Measurements from ENCODE around the gene CEP72.
"Not testable (repeated sequence)": the region's sequence is repeated elsewhere in the genome, so short reads cannot be mapped to it uniquely, and the experiment has no call there.

Gene CEP72

DNA sequence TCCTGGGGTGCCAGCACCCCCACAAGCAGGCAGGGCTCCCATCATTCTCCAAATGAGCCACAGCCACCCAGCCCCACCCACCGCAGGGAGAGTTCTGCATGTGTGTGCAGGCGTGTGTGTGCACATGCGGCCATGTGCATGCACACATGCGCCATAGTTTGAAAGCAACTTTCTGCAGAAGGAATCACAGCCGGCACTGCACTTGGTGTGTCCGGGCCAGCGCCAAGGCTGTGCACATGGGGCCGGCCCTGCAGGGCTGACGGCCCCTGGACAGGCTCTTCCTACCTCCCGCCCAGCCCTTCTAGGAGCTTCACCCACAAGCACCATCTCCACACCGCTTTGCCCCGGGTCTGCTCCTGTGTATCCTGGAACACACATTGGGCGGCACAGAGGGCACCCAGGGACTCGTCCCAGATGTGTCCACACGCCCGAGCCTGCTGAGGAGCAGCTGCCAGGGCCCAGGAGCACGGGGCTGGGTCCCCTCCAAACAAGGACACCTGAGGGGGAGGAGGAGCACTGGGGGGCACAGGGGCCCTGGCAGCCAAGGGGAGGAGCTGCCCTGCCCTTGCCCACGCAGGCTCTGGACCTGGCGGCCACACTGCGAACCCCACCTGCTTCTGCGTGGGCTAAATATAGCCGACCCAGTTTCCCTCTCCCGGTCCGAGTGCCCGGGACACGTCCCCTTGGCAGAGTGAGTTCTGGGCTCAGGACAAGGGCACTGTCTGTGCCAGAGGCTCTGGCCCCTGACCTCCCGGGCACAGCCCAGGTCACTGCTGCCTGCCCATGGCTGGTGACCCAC is 61.9 kb downstream of the CEP72 start:
- DNase-seq = no peak

DNA sequence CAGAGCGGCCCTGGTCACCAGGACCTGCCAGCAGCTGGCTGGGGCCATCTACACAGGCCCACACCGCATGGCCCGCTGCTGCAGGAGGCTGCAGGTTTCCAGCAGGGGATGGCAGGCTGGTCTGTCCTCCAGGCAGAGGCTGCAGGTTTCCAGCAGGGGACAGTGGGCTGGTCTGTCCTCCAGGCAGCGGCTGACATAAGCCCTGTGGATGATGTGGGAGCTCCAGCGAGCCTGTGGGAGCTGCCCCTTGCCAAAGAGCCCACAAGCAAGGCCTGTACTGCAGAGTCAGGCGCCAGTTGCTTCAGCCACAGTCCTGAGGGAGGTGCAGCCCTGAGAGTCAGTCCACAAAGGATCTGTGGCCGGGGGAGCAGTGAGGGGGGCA is 62.5 kb downstream of the CEP72 start:
- DNase-seq = no peak

DNA sequence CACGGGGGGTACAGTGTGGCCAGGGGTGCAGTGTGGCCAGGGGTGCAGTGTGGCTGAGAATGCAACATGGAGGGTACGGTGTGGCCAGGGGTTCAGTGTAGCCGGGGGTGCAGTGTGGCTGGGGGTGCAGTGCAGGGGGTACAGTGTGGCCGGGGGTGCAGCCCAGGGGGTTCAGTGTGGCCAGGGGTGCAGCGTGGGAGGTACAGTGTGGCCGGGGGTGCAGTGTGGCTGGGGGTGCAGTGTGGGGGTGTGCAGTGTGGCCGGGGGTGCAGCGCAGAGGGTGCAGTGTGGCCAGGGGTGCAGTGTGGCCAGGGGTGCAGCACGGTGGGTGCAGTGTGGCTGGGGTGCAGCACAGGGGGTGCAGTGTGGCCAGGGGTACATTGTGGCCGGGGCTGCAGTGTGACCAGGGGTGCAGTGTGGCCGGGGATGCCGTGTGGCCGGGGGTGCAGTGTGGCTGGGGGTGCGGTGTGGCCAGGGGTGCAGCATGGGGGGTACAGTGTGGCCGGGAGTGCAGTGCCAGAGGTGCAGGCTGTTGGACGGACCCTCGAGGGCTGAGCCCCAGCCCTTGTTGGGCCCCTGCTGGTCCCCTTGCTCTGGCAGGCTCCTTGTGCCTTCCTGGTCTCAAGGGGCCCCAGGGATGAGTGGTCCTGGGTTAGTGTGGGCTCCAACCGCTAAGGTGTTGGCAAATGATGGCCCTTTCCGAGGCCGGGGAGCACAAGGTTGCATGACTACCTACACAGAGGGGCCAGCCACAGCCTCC is 63.2 kb downstream of the CEP72 start:
- no peak for DNase-seq

GRCh38 chr5:675871-676698 is 63.9 kb downstream of the CEP72 start:
- DNase-seq = no peak

DNA sequence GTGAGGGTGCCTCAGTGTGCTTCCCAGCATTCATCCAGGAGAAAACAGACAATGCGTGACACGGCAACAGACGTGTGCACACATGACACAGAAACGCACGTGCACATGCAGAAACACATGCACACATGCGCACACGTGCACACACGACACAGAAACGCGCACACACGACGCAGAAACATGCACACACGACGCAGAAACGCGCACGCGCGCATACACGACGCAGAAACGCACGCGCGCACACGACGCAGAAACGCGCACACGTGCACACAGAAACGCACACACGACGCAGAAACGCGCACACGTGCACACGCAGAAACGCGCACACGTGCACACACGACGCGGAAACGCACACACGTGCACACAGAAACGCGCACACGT is 64.5 kb downstream of the CEP72 start:
- no peak for DNase-seq

- DNase-seq = no peak
Measured at GRCh38 chr5:677131-678101, 65.3 kb downstream of the CEP72 start.

- not testable (repeated sequence) for DNase-seq
Measured at GRCh38 chr5:678521-678920, 66.4 kb downstream of the CEP72 start.

DNA sequence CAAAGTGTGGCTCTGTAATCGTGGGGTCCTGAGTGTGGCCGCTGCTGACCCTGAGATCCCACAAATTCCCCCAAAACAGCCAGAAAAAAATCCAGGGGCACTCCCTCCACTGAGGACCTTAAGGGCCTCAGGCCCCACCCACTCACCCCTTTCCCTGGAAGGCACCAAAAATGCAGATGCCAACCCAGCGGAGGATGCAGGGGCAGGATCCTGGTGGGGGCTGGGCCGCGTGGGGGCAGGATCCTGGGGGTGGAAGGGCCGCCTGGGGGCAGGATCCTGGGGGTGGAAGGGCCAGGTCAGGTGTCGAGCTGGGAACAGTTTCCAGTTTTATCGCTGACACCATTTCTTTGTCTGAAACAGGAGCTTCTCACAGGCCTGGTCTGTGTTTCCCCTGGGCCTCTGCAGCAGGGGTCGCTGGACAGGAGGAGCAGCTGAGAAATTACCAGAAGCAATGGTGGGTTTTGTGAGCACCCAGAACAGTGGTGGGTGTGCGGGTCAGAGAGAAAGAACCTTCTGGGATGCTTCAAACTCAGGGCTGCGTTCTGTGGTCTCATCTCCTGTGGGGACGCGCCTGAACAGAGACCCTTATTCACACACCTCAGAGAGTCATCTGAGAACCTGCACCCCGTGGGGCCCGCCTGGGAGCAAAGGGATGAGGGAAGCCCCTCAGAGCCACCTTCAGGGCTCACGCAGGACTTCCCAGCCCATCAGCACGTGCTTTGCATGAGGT is 67.2 kb downstream of the CEP72 start:
- DNase-seq = not testable (repeated sequence)

DNA sequence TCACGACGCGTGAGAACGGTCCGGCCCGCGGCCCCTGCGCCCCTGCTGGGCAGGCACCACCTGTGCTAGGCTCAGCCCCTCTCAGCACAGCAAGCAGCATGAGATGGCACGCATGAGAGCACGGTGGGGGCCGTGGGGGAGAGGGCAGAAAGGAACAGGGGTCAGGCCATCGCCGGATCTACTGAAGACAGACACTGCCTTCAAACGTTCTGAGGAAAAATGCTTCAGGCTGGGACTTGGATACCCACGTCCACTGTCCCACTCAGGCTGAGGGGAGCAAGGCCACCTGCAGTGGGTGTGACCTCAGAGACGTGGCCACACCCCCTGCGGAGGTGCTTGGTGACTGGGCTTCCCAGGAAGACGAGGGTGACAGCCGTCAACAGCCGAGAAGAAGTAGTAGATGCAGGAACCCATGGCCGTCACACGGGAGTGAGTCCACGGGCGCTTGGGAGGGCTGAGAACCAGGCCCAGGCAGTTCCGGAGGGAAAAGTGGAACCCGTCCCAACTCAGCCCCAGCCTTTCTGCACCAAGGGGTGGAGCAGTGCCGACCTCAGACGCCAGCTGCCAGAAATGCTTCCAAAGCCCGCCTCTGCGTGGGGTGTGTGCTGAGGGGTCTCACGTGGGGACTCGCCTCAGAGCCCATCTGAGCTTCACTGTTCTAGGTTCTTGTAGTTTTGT is 68.1 kb downstream of the CEP72 start:
- not testable (repeated sequence) for DNase-seq

GRCh38 chr5:680836-681235 is 68.7 kb downstream of the CEP72 start:
- DNase-seq = not testable (repeated sequence)

- not testable (repeated sequence) for DNase-seq
Measured at GRCh38 chr5:681317-682191, 69.4 kb downstream of the CEP72 start.

DNA sequence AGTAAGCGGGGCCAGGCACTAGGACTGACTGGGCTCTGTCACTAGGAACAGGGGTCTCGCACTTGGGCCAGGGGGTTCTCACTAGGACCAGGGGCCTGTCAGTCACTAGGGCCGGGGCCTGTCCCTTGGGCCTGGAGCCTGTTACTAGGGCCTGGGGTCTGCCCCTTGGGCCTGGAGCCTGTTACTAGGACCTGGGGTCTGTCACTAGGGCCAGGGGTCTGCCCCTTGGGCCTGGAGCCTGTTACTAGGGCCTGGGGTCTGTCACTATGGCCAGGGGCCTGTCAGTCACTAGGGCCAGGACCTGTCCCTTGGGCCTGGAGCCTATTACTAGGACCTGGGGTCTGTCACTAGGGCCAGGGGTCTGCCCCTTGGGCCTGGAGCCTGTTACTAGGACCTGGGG is 70.1 kb downstream of the CEP72 start:
- not testable (repeated sequence) for DNase-seq

DNA sequence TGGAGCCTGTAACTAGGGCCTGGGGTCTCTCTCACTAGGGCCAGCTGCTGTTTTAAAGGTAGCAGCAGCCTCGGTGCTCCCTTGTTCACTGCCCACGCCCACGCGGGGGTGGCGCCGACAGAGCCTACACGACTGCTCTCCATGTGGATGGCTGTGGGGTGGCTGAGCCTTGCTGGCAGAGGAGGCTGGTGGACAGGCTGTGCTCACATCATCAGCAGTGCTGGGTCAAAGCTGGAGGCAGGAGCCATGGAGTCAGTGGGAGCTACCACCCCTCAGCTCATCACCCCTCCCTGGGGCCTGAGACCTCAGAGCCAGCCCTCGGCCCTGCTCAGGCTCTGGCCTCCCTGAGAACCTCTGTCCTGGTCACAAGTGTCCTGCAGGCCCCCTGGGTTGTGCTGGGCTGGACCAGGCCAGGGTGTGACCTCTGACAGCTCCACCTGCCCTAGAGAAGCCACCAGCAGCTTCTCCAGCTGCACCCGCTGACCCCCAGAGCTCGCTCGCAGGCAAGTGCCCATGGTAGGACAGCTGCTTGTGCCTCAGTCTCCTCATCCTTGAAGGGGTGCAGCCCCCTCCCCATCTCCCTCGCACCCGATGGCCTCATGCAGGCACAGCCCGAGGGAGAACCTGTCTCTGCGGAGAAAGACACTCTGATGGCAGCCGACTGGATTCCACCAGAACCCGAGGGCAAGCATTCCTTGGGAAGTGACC is 70.7 kb downstream of the CEP72 start:
- not testable (repeated sequence) for DNase-seq

- no peak for DNase-seq
Measured at GRCh38 chr5:683551-684481, 71.7 kb downstream of the CEP72 start.

DNA sequence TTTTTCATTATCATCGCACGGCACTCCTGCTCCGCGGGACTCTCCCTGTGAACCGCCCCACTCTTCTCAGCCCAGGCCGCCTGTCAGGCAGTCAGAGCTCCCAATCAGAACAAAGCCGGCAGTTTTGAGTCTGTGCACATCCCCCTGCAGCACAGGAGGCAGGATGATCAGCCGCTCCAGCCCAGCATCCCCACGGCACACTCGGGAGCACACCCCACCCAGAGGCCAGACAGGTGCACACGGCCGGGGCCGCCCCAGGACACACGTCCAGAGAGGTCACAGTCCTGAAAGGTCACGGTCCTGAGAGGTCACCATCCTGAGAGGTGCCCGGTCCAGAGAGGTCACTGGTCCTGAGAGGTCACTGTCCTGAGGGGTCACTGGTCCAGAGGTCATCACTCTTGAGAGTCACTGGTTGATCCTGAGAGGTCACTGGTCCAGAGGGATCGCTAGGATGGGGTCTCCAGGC is 72.6 kb downstream of the CEP72 start:
- DNase-seq = no peak

DNA sequence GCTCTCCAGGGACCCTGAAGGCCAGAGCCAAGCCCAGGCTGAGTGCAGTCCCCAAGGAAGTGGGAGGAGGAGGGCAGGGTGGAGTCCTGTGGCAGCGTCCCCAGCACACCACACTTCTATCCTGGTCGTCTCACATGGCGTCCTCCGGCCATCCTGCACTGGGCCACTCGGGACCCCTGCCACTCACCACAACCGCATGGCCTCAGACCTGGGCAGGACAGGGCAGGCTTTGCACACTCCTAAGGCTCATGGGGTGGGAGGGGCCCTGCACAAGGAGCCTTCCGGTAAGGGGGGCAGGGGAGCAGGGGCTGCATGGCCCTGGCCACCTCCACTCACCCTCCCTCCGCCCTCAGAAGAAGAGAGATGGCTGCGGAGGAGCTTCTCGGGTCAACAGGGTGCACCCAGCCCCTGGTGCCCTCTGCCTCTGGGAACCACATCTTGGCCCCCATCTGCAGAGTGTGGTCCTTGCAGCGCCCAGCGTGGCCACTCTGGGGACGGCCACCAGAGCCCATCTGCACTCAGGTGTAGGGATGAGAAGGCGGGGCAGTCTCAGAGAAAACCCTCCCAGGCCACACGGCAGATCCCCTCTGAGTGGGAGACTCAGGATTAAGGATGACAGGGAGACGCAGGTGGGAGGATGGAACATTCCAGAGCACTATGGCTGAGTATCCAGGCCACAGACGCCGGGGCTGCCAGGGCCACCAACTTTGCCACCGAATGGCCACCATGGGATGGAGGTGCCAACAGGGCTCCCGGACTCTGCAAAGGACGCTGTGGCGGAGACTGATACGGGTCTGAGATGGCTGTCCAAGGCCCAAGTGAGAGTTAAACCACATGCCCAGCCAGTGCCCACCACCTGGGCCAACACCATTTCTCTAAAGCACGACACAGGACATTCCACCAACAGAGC is 73.4 kb downstream of the CEP72 start:
- DNase-seq = no peak

DNA sequence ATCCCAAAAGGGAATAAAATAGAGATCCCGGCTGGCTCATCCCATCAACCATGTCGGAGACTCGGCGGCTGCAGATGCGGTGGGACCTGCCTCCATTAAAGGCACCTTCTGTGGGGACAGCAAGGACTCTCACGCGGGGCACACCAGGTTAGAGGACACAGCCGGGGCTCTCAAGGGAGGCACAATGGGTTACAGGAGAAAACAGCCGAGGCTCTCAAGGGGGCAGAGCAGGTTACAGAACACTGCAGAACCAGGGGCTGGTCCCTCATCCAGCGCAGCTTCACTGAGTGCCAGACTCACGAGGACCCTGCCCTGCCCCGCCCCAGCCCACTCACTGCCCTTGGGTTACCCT is 74.0 kb downstream of the CEP72 start:
- DNase-seq = not testable (repeated sequence)

Data from activated T-cell treated with anti-CD3 and anti-CD28 coated beads, Interleukin-2, amount 50 U/mL, for 1 hour (primary cell).